CD4-positive, alpha-beta T cell (primary cell): ENCODE results near the gene CNOT10. TPM values are rescaled to one million over a fixed set of nuclear protein-coding genes. Genes with fewer than 3 reads are reported as not detected.

ENCODE experiments used
- ATAC-seq: fragments of 200-7000 bp; cut with Tn5 transposase; one replicate; pipeline ENCODE4 v1.10.0; 2022; ENCODE audit warnings: mild to moderate bottlenecking; ENCODE audit not compliant: poor library complexity
- CTCF ChIA-PET: fragments of 350-600 bp; sonication (Branson Sonifier 250); formaldehyde crosslinking; loops from one replicate; lab custom pipeline; 2021; ENCODE audit warnings: antibody characterized with exemption, inconsistent platforms; lab: Charles Lee
- POLR2A ChIA-PET: fragments of 350-600 bp; sonication (Branson Sonifier 250); formaldehyde crosslinking; loops from one replicate; lab custom pipeline; 2021; ENCODE audit warnings: antibody characterized with exemption, inconsistent platforms; lab: Charles Lee
- DNase-seq, 14 experiments: peaks; one replicate each; pipeline ENCODE4 v3.0.0-alpha.2; 2013 to 2020; ENCODE audit warnings: mixed read lengths in 2 of 14
- H3K27ac ChIP-seq, 2 donors: one replicate each; pipeline versions ENCODE4 v1.5.1 to v1.7.0; 2013; ENCODE audit warnings: low read length in 2 of 2, low read depth in 1 of 2, mild to moderate bottlenecking in 1 of 2
- H3K27me3 ChIP-seq, 2 experiments: 1 replicate in 1 of 2; 2 replicates in 1 of 2; pipeline versions ENCODE4 v1.6.1 to v1.7.0; 2013; ENCODE audit warnings: low read length in 2 of 2, control low read depth in 1 of 2, mild to moderate bottlenecking in 1 of 2, moderate library complexity in 1 of 2; ENCODE audit not compliant: insufficient read depth in 2 of 2, control insufficient read depth in 1 of 2
- H3K36me3 ChIP-seq: one replicate; pipeline ENCODE4 v1.6.1; 2013; ENCODE audit warnings: low read length, control low read depth; ENCODE audit not compliant: insufficient read depth
- H3K4me1 ChIP-seq: one replicate; pipeline ENCODE4 v1.6.1; 2013; ENCODE audit warnings: low read length, control low read depth; ENCODE audit not compliant: insufficient read depth
- H3K4me3 ChIP-seq: one replicate; pipeline ENCODE4 v1.5.1; 2013; ENCODE audit warnings: mild to moderate bottlenecking, low read length, moderate library complexity
- H3K9me3 ChIP-seq, 2 experiments: 1 replicate in 1 of 2; 2 replicates in 1 of 2; pipeline versions ENCODE4 v1.6.1 to v1.7.0; 2013; ENCODE audit warnings: low read length in 2 of 2, mild to moderate bottlenecking in 2 of 2, control low read depth in 1 of 2, moderate library complexity in 1 of 2; ENCODE audit not compliant: control insufficient read depth in 1 of 2, insufficient read depth in 1 of 2
- H3K27ac Mint-ChIP-seq: one replicate; pipeline ENCODE4 v1.8.0; 2020; ENCODE audit warnings: mixed read lengths
- H3K27me3 Mint-ChIP-seq: one replicate; pipeline ENCODE4 v1.8.0; 2021; ENCODE audit warnings: mixed read lengths
- H3K36me3 Mint-ChIP-seq: one replicate; pipeline ENCODE4 v1.8.0; 2021; ENCODE audit warnings: low read depth, mixed read lengths
- H3K4me1 Mint-ChIP-seq: one replicate; pipeline ENCODE4 v1.8.0; 2021; ENCODE audit warnings: low read depth, mixed read lengths
- H3K4me3 Mint-ChIP-seq: one replicate; pipeline ENCODE4 v1.8.0; 2020; ENCODE audit warnings: mild to moderate bottlenecking, mixed read lengths
- H3K9me3 Mint-ChIP-seq: one replicate; pipeline ENCODE4 v1.8.0; 2020; ENCODE audit warnings: mixed read lengths
- CTCF ChIP-seq: fragments of 200-600 bp; IDR thresholded peaks from one replicate; pipeline ENCODE4 v1.8.0; 2022; ENCODE audit warnings: antibody characterized with exemption, mild to moderate bottlenecking
- intact Hi-C, 2 experiments: fragments of 100-400 bp; cut with DNase I in 1 of 2; cut with micrococcal nuclease in 1 of 2; formaldehyde crosslinking; loops; one replicate each; pipeline versions ENCODE4 v1.15.1 to v1.9.0; 2023 to 2025; cut with DNase I, micrococcal nuclease
- total RNA-seq, 174 experiments: library from RNA in 2 of 174; stranded (reverse) in 2 of 174; gene quantifications; one replicate each; pipeline ENCODE4 v1.2.3 and lab custom pipeline; 2021 to 2026

The CNOT10 gene
- total RNA-seq, 2 experiments from 2014 or later = 31.3 to 42.0 TPM

- Mint-ChIP-seq H3K36me3 (peaks cover 78% of the 10 kb centered on the region), H3K4me1 (peaks cover 17% of the 10 kb centered on the region), H3K9me3 (no peaks in the 10 kb centered on the region), H3K27ac (no peak overlapping the region), H3K27me3 (no peaks in the 10 kb centered on the region), H3K4me3 (no peak overlapping the region)
- intact Hi-C loops = no loop called here
- Histone ChIP-seq H3K36me3 (peaks cover 37% of the 10 kb centered on the region), H3K4me3 (no peak overlapping the region), H3K27ac (no peak overlapping the region), H3K27me3 (no peaks in the 10 kb centered on the region), H3K9me3 (no peaks in the 10 kb centered on the region), H3K4me1 (no peaks in the 10 kb centered on the region)
- ChIA-PET POLR2A (no interaction called here), CTCF (no interaction called here)
- DNase-seq = no peak
- ATAC-seq = no peak
- TF ChIP-seq CTCF = no peak
Measured at GRCh38 chr3:32709346-32709745, 24.4 kb downstream of the CNOT10 start.

- H3K27me3 Mint-ChIP-seq = no peaks in the 10 kb centered on the region
- peaks cover 89% of the 10 kb centered on the region for H3K36me3 Mint-ChIP-seq
- no peaks in the 10 kb centered on the region for H3K9me3 ChIP-seq
- H3K9me3 Mint-ChIP-seq = no peaks in the 10 kb centered on the region
- no peak overlapping the region for H3K27ac Mint-ChIP-seq
- no peak overlapping the region for H3K4me3 ChIP-seq
- H3K27me3 ChIP-seq = no peaks in the 10 kb centered on the region
- no peak for TF ChIP-seq CTCF
- CTCF ChIA-PET = no interaction called here
- H3K4me1 ChIP-seq = no peaks in the 10 kb centered on the region
- peaks cover 62% of the 10 kb centered on the region for H3K36me3 ChIP-seq
- POLR2A ChIA-PET = no interaction called here
- intact Hi-C loops = no loop called here
- ATAC-seq (no peak), DNase-seq (no peak)
- H3K27ac ChIP-seq = no peak overlapping the region
- H3K4me3 Mint-ChIP-seq = no peak overlapping the region
- no peaks in the 10 kb centered on the region for H3K4me1 Mint-ChIP-seq
Measured at GRCh38 chr3:32712506-32713055, 27.6 kb downstream of the CNOT10 start.

GRCh38 chr3:32713181-32713580 is 28.2 kb downstream of the CNOT10 start:
- no peaks in the 10 kb centered on the region for H3K9me3 Mint-ChIP-seq
- peaks cover 92% of the 10 kb centered on the region for H3K36me3 Mint-ChIP-seq
- H3K27me3 Mint-ChIP-seq = no peaks in the 10 kb centered on the region
- Histone ChIP-seq H3K9me3 (no peaks in the 10 kb centered on the region), H3K4me3 (no peak overlapping the region), H3K36me3 (peaks cover 67% of the 10 kb centered on the region), H3K27me3 (no peaks in the 10 kb centered on the region), H3K27ac (no peak overlapping the region), H3K4me1 (no peaks in the 10 kb centered on the region)
- ChIA-PET POLR2A (no interaction called here), CTCF (no interaction called here)
- H3K27ac Mint-ChIP-seq = no peak overlapping the region
- no peak overlapping the region for H3K4me3 Mint-ChIP-seq
- DNase-seq (no peak), ATAC-seq (no peak)
- intact Hi-C loops = no loop called here
- TF ChIP-seq CTCF = no peak
- no peaks in the 10 kb centered on the region for H3K4me1 Mint-ChIP-seq
